Astrocyte (in vitro differentiated cells and primary cell): ENCODE measurements around the gene MYMK.

Source experiments
- CTCF ChIP-seq: IDR thresholded peaks from 2 replicates; pipeline ENCODE4 v1.5.1; 2011; ENCODE audit warnings: low read depth, mild to moderate bottlenecking, inconsistent platforms, low read length, moderate library complexity; ENCODE audit not compliant: insufficient read depth
- EZH2 ChIP-seq: IDR thresholded peaks from 2 replicates; pipeline ENCODE4 v1.6.1; 2012; ENCODE audit warnings: mild to moderate bottlenecking, low read length, inconsistent platforms; ENCODE audit not compliant: insufficient read depth

DNA sequence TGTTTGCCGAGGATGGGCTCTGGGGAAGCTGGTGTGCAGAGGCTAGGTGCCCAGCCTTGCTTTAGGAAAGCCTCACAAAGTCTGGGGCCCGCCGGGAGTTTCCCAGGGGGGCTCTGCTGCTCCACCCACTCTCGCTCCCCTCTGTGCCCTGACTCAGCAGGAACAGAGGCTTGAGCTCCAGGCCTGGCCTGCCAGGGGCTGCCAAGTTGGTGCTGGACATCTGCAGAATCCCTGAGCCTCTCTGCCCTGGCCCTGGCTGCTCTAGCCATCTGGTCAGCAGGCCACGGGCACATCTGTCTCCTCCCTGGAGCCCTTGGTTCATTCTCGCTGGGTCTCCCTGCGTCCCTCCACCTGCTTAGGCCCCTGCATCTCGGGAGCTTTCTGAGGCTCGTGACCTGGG is 9.1 kb upstream of the MYMK start:
- TF ChIP-seq CTCF (no peak), EZH2 (no peak)
